Measurements from ENCODE around the gene EDAR.

EDAR gene

GRCh38 chr2:109005686-109006204, 16.7 kb upstream of the EDAR start:
- in situ Hi-C loops (cut with HindIII; ENCODE audit: low sequenced_read_pairs), result no loop called here

GRCh38 chr2:109001201-109001600, 12.2 kb upstream of the EDAR start:
- in situ Hi-C loops (cut with HindIII; ENCODE audit: low sequenced_read_pairs), result no loop called here

- in situ Hi-C loops (cut with HindIII; ENCODE audit: low sequenced_read_pairs), result no loop called here
Observed at GRCh38 chr2:109000738-109001137, 11.7 kb upstream of the EDAR start.

GRCh38 chr2:108998911-108999310, 9.9 kb upstream of the EDAR start:
- in situ Hi-C loops (cut with HindIII; ENCODE audit: low sequenced_read_pairs), result no loop called here

- in situ Hi-C loops (cut with HindIII; ENCODE audit: low sequenced_read_pairs), result no loop called here
Observed at GRCh38 chr2:108994178-108994577, 5.2 kb upstream of the EDAR start.

GRCh38 chr2:108993095-108993937, 4.3 kb upstream of the EDAR start:
- in situ Hi-C loops (cut with HindIII; ENCODE audit: low sequenced_read_pairs), result no loop called here

- in situ Hi-C loops (cut with HindIII; ENCODE audit: low sequenced_read_pairs), result loop anchor here (5.0 kb wide), 1 partner anchor 51 kb away; no protein-coding TSS in a partner anchor
Observed at GRCh38 chr2:108988076-108988795, 784 bp downstream of the EDAR start.

- in situ Hi-C loops (cut with HindIII; ENCODE audit: low sequenced_read_pairs), result loop anchor here (5.0 kb wide), 1 partner anchor 50 kb away; no protein-coding TSS in a partner anchor
Observed at GRCh38 chr2:108986916-108987510, 2.0 kb downstream of the EDAR start.

GRCh38 chr2:108983610-108984009, 5.4 kb downstream of the EDAR start:
- in situ Hi-C loops (cut with HindIII; ENCODE audit: low sequenced_read_pairs), result no loop called here

- in situ Hi-C loops (cut with HindIII; ENCODE audit: low sequenced_read_pairs), result no loop called here
Observed at GRCh38 chr2:108983061-108983460, 6.0 kb downstream of the EDAR start.

- in situ Hi-C loops (cut with HindIII; ENCODE audit: low sequenced_read_pairs), result no loop called here
Observed at GRCh38 chr2:108982259-108982679, 6.8 kb downstream of the EDAR start.

GRCh38 chr2:108981846-108982245, 7.2 kb downstream of the EDAR start:
- in situ Hi-C loops (cut with HindIII; ENCODE audit: low sequenced_read_pairs), result no loop called here

GRCh38 chr2:108980076-108980475, 8.9 kb downstream of the EDAR start:
- in situ Hi-C loops (cut with HindIII; ENCODE audit: low sequenced_read_pairs), result no loop called here

GRCh38 chr2:108979461-108979860, 9.6 kb downstream of the EDAR start:
- in situ Hi-C loops (cut with HindIII; ENCODE audit: low sequenced_read_pairs), result no loop called here

GRCh38 chr2:108978709-108979111, 10.3 kb downstream of the EDAR start:
- in situ Hi-C loops (cut with HindIII; ENCODE audit: low sequenced_read_pairs), result no loop called here

GRCh38 chr2:108975613-108976435, 13.2 kb downstream of the EDAR start:
- in situ Hi-C loops (cut with HindIII; ENCODE audit: low sequenced_read_pairs), result no loop called here

GRCh38 chr2:108974674-108975073, 14.3 kb downstream of the EDAR start:
- in situ Hi-C loops (cut with HindIII; ENCODE audit: low sequenced_read_pairs), result no loop called here

- in situ Hi-C loops (cut with HindIII; ENCODE audit: low sequenced_read_pairs), result no loop called here
Observed at GRCh38 chr2:108972663-108973062, 16.4 kb downstream of the EDAR start.

- in situ Hi-C loops (cut with HindIII; ENCODE audit: low sequenced_read_pairs), result no loop called here
Observed at GRCh38 chr2:108971661-108972566, 17.1 kb downstream of the EDAR start.
